Left kidney (tissue), 2 donors: ENCODE measurements around the gene TFR2. TPM values are rescaled to one million over a fixed set of nuclear protein-coding genes. Genes with fewer than 3 reads are reported as not detected.

ENCODE experiments used
- DNase-seq: peaks from one replicate; pipeline ENCODE4 v3.0.0-alpha.2; 2013
- polyA plus RNA-seq: library from polyadenylated mRNA; unstranded; fragments of 120-200 nt; gene quantifications from one replicate; pipeline ENCODE4 v1.2.1, GENCODE V29; 2013; ENCODE audit not compliant: insufficient read length

The TFR2 gene
- polyA plus RNA-seq, 1 donor = 0.93 TPM

- no peak for DNase-seq
These were observed 68.9 kb downstream of the TFR2 start for GRCh38 chr7:100572281-100572948.

GRCh38 chr7:100571829-100572116, 69.6 kb downstream of the TFR2 start:
- no peak for DNase-seq

GRCh38 chr7:100570954-100571828, 70.2 kb downstream of the TFR2 start:
- DNase-seq = no peak

Other genes starting within 250 kb of the TFR2 start
- 7.5 TPM for gene ZCWPW1, start 212.8 kb downstream of the TFR2 start, polyA plus RNA-seq
- gene MEPCE, start 211.7 kb downstream of the TFR2 start, polyA plus RNA-seq = 49.2 TPM
- 12.2 TPM for gene PPP1R35, start 205.1 kb downstream of the TFR2 start, polyA plus RNA-seq
- 1.2 TPM for gene SPACDR, start 177.3 kb downstream of the TFR2 start, polyA plus RNA-seq
- gene TSC22D4, start 162.3 kb downstream of the TFR2 start, polyA plus RNA-seq = 37.4 TPM
- 1.6 TPM for gene NYAP1, start 157.6 kb downstream of the TFR2 start, polyA plus RNA-seq
- 10.0 TPM for gene AGFG2, start 102.3 kb downstream of the TFR2 start, polyA plus RNA-seq
- 4.2 TPM for gene SAP25, start 67.7 kb downstream of the TFR2 start, polyA plus RNA-seq
- gene LRCH4, start 55.4 kb downstream of the TFR2 start, polyA plus RNA-seq = 37.7 TPM
- 2.6 TPM for gene FBXO24, start 55.2 kb downstream of the TFR2 start, polyA plus RNA-seq
- gene PCOLCE, start 39.2 kb downstream of the TFR2 start, polyA plus RNA-seq = 94.3 TPM
- 23.5 TPM for gene MOSPD3, start 29.0 kb downstream of the TFR2 start, polyA plus RNA-seq
- gene ACTL6B, start 14.9 kb upstream of the TFR2 start, polyA plus RNA-seq = not detected
- gene GNB2, start 32.2 kb upstream of the TFR2 start, polyA plus RNA-seq = 162 TPM
- gene GIGYF1, start 52.7 kb upstream of the TFR2 start, polyA plus RNA-seq = 42.7 TPM
- gene POP7, start 64.6 kb upstream of the TFR2 start, polyA plus RNA-seq = 19.5 TPM
- gene EPO, start 78.9 kb upstream of the TFR2 start, polyA plus RNA-seq = 0.20 TPM
- 0.03 TPM for gene ZAN, start 92.0 kb upstream of the TFR2 start, polyA plus RNA-seq
- 85.3 TPM for gene EPHB4, start 186.0 kb upstream of the TFR2 start, polyA plus RNA-seq
- gene SLC12A9, start 211.2 kb upstream of the TFR2 start, polyA plus RNA-seq = 29.9 TPM
- gene TRIP6, start 225.8 kb upstream of the TFR2 start, polyA plus RNA-seq = 67.8 TPM
- gene SRRT, start 233.6 kb upstream of the TFR2 start, polyA plus RNA-seq = 193 TPM
- 1.8 TPM for gene UFSP1, start 248.2 kb upstream of the TFR2 start, polyA plus RNA-seq